ENCODE data around the gene CNGA3.

CNGA3 gene

DNA sequence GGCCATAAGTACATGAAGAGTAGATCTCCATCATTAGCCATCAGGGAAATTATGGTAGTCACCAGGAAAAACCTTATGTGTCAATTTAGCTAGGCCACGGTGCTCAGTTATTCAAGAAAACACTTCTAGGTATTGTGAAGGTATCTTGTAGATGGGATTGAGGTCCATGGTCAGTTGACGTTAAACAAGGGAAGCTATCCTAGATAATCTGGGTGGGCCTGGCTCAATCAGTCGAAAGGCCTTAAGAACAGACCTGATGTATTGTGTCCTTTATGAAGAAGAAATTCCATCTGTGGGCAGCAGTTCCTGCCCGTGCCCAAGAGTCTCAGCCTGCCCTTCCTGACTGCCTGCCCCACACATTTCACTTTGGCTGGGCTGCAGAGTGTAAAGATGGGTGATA is 16.7 kb upstream of the CNGA3 start:
- DNase-seq, result no peak

GRCh38 chr2:98332989-98333388 is 13.3 kb upstream of the CNGA3 start:
- no peak for DNase-seq

GRCh38 chr2:98333922-98334321 is 12.3 kb upstream of the CNGA3 start:
- no peak for DNase-seq

- DNase-seq, result peak in 5 of 14 donors; percentile 7 to 40 (median 26)
Measured at GRCh38 chr2:98334439-98335078, 11.7 kb upstream of the CNGA3 start.

- DNase-seq, result no peak
Measured at GRCh38 chr2:98335271-98335670, 11.0 kb upstream of the CNGA3 start.

- no peak for DNase-seq
Measured at GRCh38 chr2:98341241-98341640, 5.0 kb upstream of the CNGA3 start.

GRCh38 chr2:98343285-98343684 is 3.0 kb upstream of the CNGA3 start:
- no peak for DNase-seq

- DNase-seq, result no peak
Measured at GRCh38 chr2:98347298-98348065, 1.2 kb downstream of the CNGA3 start.

DNA sequence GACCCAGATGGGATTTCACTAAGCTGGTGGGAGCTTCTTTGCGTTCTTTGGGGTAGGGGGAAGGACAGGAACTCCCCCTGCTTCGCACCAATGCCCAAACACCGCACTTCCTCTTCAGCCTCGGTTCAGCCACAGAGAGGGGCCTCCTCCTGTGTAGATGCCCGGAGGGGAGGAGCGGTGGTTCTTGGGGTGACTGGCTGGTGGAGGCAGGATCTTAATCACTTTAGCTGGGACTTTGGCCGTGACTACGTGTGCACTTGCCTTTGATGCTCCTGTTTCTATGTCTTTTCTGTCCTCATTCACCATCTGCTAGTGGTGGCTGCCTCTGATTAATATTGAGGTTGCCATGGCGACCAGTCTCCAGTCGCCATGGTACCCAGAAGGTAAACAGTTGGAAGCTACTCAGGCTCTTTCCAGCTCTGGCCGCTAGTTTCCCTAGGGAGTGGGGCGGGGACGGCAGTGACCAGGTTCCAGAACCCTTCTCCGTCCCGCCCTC is 1.9 kb downstream of the CNGA3 start:
- DNase-seq, result peak in 1 of 14 donors; percentile 19

- DNase-seq, result no peak
Measured at GRCh38 chr2:98350411-98350810, 4.2 kb downstream of the CNGA3 start.

- DNase-seq, result no peak
Measured at GRCh38 chr2:98355881-98356280, 9.6 kb downstream of the CNGA3 start.

DNA sequence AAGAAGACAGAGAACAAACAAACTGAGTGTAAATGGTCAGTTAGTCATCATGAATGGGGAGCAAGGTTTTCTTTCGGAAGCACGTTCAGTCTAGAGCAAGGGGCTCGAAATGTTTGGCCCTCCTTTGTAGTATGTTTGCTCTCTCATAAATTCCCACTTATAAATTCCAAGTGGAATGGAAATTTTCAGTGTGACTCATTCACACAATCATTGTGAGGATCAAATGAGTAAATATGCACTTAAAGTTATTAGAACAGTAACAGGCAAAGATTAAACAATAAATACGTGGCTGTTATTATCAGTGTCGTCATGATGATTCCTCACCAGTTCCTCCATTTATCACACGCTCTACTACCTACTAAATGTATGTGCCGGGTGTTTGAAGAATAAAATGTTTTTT is 10.5 kb downstream of the CNGA3 start:
- no peak for DNase-seq

DNA sequence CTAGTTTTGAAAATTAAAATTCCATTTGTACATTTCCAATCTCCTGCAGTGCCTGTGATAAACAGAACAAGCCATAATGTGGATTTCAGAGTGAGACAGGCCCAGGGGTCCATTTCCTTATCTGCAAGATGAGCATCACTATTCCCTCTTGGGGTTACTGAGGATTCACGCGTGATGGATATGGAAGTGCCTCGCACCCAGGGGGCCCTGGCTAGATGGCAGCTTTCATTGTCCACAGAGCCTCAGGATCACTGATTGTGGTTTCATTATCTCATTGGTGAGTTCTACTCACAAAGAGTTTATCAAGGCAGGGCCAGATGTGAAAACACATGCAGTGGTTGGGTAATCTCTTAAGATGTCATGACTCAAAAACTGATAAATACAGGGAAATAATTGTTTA is 11.6 kb downstream of the CNGA3 start:
- DNase-seq, result no peak

DNA sequence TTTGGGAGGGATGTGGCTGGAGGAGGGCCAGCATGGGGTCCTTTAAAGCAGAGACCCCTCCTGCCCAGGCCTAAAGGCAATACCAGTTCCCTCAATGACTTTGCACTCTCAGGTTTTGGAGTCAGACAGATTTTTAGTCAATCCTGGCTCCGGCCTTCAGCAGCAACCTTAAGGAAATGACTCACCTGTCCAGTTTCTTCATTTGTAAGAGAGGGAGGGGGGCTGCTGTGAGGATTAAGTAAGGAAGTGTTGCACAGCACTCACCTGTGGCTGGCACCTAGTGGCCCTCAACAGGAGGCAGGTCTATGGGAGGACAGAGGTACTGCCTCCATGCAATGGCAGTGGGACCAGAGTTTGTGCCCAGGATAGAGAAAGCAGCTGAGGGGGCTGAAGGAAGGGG is 13.7 kb downstream of the CNGA3 start:
- DNase-seq, result no peak

GRCh38 chr2:98367721-98368120 is 21.5 kb downstream of the CNGA3 start:
- no peak for DNase-seq

GRCh38 chr2:98369710-98370239 is 23.5 kb downstream of the CNGA3 start:
- no peak for DNase-seq

DNA sequence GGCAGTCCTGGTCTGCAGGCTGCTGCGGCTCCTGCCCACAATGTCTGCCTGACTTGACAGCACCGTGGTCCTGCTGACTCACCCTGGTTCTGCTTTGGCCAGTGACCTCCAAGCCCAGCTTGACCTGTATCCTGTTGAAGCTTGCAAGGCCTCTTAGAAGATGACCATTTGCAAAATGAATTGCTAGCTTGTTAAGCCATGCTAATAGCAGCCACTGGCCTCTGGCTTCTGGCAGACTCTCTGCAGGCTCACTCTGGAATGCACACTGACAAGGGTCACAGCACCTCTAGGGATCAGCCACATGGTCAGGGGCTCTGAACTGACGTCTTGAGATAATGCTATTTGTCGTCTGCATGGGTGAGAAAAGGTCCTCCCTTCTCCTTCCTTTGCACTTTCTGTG is 25.9 kb downstream of the CNGA3 start:
- DNase-seq, result no peak

DNA sequence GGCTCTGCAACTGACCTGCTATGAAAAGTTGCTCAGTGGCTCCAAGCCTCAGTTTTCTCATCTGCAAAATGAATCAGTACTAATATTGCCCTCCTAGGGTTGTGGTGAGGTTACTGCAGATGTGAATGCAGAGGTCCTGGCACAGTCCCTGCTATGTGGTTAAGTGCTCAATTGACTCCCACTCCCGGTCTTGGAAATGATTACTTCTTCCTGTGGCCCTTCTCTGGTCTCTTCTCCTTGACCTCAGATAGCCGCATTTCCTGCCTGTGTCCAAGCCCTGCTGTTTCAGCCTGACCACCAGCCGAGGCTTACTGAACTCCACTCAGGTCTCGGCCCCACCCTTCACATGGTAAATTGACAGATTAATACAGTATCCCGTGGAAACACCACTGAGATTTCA is 26.3 kb downstream of the CNGA3 start:
- DNase-seq, result no peak

GRCh38 chr2:98374286-98374685 is 28.0 kb downstream of the CNGA3 start:
- DNase-seq, result no peak

- DNase-seq, result no peak
Measured at GRCh38 chr2:98374958-98375570, 28.8 kb downstream of the CNGA3 start.

GRCh38 chr2:98376301-98376910 is 30.1 kb downstream of the CNGA3 start:
- no peak for DNase-seq

DNA sequence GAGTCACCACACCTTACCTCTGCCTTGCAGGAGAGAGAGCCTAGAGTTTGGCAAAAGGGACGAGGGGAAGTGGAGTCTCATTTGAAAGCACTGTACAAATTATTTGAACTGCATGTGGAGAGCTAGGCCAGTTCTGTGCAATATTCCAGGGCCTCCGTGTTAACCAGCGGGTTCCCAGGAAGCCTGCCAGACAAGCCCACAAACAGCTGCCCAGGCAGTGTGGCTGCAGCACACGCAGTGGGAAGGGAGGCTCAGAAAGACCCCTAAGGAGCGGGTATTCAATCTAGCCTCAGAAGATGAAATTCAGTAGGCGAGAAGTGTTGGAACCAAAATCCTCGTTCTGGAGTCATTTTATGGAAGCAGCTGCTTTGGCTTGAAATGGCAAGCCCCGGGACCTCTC is 30.7 kb downstream of the CNGA3 start:
- no peak for DNase-seq

DNA sequence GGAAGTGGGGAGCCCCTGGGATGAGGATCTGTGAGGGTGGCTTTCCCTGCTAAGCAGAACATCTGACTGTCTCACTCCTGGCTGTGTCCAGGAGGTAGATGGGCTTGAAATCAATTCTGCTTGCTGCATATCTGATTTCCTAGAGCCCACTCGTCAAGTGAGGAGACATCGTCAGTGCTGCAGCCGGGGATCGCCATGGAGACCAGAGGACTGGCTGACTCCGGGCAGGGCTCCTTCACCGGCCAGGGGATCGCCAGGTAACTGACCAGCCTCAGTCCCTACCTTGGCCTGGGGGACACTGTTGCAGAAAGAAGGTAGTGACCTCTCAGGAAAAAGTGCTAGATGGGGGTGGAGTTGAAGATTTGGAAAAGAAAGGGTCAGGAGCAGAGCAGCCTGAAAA is 31.3 kb downstream of the CNGA3 start:
- no peak for DNase-seq

All from C1 segment of cervical spinal cord (tissue), 14 donors.